GM18907 (cell line): ENCODE results near the gene OR10D3.
"Not testable (repeated sequence)": the region's sequence is repeated elsewhere in the genome, so short reads cannot be mapped to it uniquely, and the experiment has no call there.

Experiments
- ATAC-seq: cut with Tn5 transposase; IDR thresholded peaks from one replicate; pipeline ENCODE4 v1.9.1; 2021; ENCODE audit warnings: mild to moderate bottlenecking, moderate library complexity; ENCODE audit not compliant: unreplicated experiment

The OR10D3 gene

GRCh38 chr11:124194293-124195188 is 11.4 kb downstream of the OR10D3 start:
- no peak for ATAC-seq

GRCh38 chr11:124195189-124195734 is 12.1 kb downstream of the OR10D3 start:
- peak; percentile 77 for ATAC-seq

- ATAC-seq = no peak
Measured at GRCh38 chr11:124197999-124198398, 14.9 kb downstream of the OR10D3 start.

GRCh38 chr11:124198897-124199296 is 15.8 kb downstream of the OR10D3 start:
- ATAC-seq = no peak

- no peak for ATAC-seq
Measured at GRCh38 chr11:124199702-124200101, 16.6 kb downstream of the OR10D3 start.

GRCh38 chr11:124200671-124201070 is 17.5 kb downstream of the OR10D3 start:
- no peak for ATAC-seq

GRCh38 chr11:124202951-124203350 is 19.8 kb downstream of the OR10D3 start:
- ATAC-seq = no peak

- ATAC-seq = no peak
Measured at GRCh38 chr11:124204008-124204407, 20.9 kb downstream of the OR10D3 start.

GRCh38 chr11:124207102-124207792 is 24.1 kb downstream of the OR10D3 start:
- ATAC-seq = no peak

GRCh38 chr11:124209824-124210357 is 26.7 kb downstream of the OR10D3 start:
- ATAC-seq = no peak

GRCh38 chr11:124210421-124210820 is 27.3 kb downstream of the OR10D3 start:
- no peak for ATAC-seq

- ATAC-seq = no peak
Measured at GRCh38 chr11:124211321-124211720, 28.2 kb downstream of the OR10D3 start.

GRCh38 chr11:124214027-124214426 is 30.9 kb downstream of the OR10D3 start:
- no peak for ATAC-seq

GRCh38 chr11:124219126-124219525 is 36.0 kb downstream of the OR10D3 start:
- no peak for ATAC-seq

GRCh38 chr11:124222407-124222806 is 39.3 kb downstream of the OR10D3 start:
- no peak for ATAC-seq

- ATAC-seq = not testable (repeated sequence)
Measured at GRCh38 chr11:124224618-124225423, 41.7 kb downstream of the OR10D3 start.

- ATAC-seq = no peak
Measured at GRCh38 chr11:124225471-124225870, 42.3 kb downstream of the OR10D3 start.

- no peak for ATAC-seq
Measured at GRCh38 chr11:124233376-124233775, 50.2 kb downstream of the OR10D3 start.
